Superior temporal gyrus (tissue), 1 donor: ENCODE measurements around the gene MAPT.

Experiments
- DNase-seq: peaks from one replicate; pipeline ENCODE4 v3.0.0-alpha.2; 2016; ENCODE audit errors: extremely low spot score

The MAPT gene

DNA sequence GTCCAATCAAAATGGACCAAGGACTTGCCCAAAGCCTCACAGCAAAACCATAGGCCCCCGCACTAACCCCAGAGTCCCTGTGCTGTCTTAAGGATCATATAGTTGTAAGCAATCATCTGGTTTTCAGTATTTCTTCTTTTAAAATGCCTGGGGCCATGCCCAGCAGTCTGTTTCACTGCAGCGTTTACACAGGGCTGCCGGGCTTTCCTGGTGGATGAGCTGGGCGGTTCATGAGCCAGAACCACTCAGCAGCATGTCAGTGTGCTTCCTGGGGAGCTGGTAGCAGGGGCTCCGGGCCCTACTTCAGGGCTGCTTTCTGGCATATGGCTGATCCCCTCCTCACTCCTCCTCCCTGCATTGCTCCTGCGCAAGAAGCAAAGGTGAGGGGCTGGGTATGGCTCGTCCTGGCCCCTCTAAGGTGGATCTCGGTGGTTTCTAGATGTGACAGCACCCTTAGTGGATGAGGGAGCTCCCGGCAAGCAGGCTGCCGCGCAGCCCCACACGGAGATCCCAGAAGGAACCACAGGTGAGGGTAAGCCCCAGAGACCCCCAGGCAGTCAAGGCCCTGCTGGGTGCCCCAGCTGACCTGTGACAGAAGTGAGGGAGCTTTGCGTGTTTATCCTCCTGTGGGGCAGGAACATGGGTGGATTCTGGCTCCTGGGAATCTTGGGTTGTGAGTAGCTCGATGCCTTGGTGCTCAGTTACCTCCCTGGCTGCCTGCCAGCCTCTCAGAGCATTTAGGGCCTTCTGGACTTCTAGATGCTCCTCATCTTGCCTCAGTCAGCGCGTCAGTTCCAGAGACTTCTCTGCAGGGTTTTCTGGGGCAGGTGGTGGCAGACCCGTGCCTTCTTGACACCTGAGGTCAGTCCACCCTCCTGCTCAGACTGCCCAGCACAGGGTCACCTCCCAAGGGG lies 79.8 kb downstream of the MAPT start:
- no peak for DNase-seq

DNA sequence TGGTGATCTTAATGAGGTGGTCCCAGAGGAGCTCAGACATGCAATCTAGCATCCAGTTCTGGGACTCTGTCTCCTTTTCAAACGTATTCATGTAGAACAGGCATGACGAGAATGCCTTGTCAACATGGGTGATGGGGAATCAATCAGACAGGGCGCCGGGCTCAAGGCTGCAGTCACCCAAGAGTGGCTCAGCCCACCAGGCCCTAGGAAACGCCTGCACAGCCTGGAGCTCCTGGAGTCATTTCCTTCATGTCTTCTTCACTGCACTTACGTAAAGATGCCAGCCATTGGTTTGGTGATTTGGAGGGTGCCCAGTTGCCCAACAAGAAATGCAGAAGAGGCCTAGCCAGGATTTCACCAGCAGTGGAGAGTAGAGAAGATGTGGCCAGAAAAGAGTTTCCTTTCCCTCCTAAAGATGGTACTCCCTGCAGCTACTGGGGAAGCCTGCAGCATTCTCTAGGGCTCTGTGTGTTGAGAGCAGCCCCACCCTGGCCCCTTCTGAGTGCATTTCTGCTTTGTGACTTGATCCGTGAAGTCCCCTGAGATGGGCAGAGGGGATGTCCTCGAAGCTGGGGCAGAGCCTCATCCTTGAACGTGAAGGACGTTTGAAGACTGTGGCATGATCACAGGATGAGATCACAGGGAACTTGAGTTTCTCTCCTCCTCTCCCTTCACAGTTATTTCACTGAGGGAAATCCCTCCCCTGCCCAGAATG lies 80.7 kb downstream of the MAPT start:
- no peak for DNase-seq

DNA sequence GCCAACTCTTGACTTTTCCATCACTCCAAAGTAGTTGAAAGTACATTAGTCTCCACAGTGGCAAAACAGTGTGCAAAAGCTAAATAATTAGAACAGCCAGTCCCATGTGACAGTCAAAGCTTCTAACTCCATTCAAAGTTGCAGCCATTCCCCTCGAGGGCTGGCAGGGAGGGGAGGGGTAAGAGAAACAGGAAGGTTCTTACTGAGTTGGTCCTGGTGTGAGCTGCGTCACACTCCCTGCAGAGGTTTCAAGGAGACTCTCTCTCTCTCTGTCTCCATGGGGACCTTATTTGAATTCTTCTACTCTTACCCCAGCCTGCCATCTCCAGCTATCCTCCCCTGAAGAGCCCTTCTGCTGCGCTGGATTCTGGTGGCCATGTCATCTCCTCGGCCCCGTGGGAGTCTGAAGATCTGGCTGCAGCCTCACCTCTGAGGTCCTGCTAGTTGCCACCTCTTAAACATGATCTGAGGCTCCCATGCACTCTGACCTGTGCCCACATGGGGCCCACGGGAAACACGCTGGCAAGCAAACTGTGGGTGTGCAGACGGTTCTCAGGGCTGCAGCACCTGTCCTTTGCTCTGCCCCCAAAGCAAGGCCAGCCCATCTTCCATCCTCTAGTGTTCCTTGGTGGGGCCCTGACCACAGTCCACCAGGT lies 81.4 kb downstream of the MAPT start:
- DNase-seq: no peak

DNA sequence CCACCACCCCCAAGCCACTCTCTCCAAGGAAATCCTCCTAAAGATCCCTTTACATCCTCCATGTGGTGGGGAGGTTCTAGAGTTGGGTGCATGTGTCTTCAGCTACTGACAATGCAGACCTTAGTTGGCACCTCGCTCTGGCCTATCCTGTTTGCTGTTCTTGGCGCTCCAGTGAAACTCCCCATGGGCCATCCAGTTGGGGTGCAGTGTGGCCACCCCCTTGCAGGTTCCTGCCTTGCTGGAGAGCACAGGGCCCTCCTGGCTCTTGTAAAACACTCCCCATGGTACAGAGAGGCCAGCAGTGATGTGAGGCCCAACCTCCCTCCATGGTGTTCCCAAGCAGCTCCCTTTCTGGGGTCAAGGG lies 82.0 kb downstream of the MAPT start:
- DNase-seq: no peak

DNA sequence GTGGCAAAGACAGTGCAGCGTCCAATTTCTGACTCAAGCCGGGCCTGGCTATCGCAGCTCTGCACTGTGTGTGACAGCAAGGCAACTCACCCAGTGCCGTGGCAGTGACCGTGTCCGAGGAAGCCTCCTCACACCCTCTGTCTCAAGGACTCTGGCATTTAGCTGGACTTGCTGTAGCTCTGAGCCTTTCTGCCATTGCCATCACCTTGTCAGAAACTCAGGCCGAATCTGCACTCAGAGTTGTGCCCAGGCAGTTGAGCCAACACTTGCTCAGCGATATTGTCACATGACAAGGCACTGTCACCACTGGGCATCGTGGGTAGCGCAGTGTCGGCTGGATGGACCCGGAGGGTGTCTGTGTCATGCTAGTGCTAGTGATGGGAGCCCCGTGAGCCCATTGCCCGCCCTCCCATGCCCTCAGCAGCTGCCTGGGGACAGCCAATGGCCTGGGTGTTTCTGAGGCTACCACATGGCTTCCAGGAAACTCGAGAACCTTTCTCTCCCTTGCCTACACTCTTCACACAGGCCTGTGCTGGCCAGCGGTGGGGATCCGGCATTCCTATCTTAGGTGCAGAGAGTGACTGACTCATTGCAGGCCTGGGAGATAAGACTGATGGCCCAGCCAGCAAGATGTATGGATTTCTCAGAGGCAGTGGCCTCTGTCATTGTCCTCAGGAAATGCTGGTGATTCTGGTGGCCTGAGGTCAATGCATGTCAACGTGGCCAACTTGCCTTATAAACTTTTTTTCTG lies 82.6 kb downstream of the MAPT start:
- DNase-seq: no peak

DNA sequence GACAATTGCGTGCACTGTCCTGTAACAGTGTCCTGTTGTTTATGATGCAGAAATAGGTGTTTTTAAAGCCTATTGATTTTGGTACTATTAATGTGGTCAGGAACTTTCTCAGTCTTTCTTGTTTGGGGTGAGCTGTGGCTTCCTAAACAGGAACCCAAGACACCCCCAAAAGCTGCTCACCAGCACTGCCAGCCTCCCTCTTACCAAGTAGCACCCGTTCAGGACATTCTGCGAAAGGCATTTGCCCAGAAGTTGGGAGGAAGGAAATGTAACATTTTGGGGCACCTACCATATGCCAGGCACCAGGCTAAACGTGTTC lies 83.1 kb downstream of the MAPT start:
- no peak for DNase-seq

DNA sequence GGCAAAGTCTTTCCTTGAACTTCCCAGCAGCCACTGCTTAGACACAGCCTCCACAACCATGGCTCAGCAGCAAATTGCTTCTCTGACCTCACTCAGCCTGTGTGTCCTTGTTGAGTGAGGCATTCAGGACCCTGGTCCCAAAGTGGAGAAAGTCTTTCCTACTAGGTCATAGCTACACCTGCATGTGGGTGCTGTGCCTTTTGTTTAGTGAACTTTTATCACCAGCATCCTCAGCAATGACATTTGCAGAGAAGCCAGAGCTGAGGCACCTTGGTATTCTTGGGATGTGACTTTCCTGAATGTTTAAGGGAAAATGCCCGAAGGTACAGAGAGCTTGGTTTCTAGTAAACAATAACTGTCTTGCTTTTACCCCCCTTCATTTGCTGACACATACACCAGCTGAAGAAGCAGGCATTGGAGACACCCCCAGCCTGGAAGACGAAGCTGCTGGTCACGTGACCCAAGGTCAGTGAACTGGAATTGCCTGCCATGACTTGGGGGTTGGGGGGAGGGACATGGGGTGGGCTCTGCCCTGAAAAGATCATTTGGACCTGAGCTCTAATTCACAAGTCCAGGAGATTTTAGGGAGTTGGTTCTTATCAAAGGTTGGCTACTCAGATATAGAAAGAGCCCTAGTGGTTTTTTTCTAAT lies 83.7 kb downstream of the MAPT start:
- DNase-seq: no peak

DNA sequence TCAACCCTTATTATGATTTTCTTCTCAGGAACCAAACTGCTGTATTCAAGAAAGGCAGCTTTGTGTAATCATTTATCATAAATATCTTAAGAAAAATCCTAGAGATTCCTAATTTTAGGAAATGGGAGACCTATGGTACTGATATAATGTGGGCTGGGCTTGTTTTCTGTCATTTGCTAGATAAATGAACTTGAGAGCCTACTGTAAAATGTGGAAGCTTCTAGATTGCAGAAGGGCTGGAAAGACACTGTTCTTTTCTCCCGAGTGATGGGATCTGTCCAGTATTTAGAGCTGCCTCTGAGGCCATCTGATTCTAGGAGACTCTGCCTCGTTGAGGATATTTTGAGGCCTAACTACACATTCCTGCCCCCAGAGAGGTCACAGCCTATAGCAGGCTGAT lies 84.8 kb downstream of the MAPT start:
- no peak for DNase-seq

DNA sequence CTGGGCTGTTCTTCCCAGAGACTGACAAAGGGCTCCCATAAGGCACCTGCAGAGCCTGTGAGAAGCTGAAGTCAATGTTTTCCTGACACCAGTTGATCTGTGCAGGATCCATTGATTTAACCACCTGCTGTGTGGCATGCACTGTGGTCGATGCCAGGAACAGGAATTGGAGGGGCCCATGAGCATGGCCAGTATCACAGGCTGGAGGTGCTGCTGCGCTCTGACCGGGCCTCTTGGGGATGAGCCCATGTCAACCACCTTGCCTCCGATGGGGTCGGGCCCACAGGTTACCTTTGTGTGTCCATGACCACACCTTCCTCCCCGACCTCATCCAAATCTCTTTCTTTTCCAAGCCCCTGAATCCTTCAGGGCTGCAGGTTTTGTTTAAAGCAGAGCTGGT lies 86.5 kb downstream of the MAPT start:
- DNase-seq: no peak

DNA sequence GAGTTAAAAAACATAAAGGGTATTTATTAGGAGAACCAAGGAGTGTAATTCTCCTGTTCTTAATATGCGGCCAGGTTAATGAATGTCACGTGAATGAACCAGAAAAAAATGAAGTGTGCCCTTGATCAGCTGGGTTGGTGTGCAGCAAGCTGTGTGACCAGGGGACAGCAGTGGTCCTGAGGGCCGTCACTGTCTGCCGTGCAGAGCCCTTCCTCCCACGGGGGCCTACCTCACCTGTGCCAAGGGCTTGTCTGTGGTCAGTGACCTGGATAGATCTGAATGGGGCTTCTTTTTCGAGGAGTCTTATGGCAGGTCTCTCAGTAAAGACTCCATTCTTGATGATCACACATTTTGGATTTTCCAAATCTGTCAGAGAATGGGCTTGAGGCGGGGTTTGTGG lies 87.0 kb downstream of the MAPT start:
- no peak for DNase-seq

DNA sequence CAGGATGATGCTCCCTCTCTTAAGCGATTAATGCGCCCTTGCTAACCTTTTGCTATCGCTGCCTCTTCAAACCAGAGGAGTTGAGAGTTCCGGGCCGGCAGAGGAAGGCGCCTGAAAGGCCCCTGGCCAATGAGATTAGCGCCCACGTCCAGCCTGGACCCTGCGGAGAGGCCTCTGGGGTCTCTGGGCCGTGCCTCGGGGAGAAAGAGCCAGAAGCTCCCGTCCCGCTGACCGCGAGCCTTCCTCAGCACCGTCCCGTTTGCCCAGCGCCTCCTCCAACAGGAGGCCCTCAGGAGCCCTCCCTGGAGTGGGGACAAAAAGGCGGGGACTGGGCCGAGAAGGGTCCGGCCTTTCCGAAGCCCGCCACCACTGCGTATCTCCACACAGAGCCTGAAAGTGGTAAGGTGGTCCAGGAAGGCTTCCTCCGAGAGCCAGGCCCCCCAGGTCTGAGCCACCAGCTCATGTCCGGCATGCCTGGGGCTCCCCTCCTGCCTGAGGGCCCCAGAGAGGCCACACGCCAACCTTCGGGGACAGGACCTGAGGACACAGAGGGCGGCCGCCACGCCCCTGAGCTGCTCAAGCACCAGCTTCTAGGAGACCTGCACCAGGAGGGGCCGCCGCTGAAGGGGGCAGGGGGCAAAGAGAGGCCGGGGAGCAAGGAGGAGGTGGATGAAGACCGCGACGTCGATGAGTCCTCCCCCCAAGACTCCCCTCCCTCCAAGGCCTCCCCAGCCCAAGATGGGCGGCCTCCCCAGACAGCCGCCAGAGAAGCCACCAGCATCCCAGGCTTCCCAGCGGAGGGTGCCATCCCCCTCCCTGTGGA lies 88.6 kb downstream of the MAPT start:
- no peak for DNase-seq

DNA sequence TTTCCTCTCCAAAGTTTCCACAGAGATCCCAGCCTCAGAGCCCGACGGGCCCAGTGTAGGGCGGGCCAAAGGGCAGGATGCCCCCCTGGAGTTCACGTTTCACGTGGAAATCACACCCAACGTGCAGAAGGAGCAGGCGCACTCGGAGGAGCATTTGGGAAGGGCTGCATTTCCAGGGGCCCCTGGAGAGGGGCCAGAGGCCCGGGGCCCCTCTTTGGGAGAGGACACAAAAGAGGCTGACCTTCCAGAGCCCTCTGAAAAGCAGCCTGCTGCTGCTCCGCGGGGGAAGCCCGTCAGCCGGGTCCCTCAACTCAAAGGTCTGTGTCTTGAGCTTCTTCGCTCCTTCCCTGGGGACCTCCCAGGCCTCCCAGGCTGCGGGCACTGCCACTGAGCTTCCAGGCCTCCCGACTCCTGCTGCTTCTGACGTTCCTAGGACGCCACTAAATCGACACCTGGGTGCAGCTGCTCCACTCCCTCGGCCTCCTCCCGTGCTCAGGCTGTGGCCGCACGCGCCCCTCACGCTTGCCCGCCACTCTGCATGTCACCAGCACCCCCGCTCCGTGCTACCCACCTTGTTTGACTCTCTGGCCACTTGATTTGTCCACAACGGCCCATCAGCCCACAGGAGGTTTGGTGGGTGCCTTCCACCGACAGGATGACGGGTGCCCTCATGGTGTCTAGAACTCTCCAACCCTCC lies 89.4 kb downstream of the MAPT start:
- DNase-seq: no peak

DNA sequence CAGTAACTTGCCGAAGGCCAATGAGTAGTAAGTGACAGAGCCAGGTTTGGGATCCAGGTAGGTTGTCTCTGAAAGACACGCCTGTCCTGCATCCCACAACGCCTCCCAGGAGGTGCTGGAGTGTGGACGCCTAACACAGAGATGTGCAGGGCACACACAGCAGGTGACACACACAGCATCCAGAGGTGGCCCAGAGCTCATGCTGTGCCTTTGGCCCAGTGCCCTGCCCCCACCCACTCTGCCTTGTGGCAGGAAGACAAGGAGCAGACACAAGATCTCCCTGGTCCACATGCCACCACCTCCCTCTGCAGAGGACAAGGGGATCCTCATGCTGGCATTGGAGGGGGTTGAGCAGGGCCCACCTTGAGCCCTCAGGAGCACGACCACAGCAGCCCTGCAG lies 90.0 kb downstream of the MAPT start:
- DNase-seq: no peak

DNA sequence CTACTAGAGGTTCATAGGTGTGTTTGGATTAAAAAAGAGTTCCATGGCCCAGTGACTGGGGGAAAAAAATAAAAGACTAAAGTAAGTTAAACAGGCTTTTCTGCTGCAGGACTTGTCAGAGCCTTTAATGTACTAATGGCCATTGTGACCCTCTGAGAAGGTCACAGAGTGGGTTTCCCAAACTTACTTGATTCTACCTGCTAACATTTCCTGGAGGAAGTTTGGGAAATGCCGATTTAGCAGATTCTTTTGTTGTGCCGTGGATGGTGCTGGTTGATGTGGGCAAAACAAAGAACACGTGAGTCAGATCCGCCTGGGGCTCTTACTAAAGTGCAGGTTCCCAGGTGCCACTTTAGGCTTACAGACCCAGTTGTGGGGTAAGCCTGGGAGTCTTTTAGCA lies 91.1 kb downstream of the MAPT start:
- DNase-seq: no peak

DNA sequence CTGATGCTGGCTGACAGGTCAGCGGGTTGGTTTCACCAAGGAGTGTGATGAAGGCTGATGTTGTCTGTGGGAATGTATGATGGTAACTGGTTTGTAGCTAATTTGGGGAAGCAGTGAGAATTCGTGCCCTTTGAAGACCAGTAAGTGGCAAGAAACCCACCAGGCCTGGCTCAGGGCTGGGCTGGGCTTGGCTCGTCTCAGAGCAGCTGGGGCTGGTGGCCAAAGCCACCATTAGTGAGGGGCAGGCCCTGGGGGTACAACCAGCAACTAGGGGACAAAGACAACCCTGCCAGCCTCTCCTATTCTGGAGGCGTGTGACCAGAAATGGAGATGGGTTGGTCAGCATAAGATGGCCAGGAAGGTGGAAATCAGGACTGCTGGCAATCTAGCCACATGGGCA lies 91.7 kb downstream of the MAPT start:
- no peak for DNase-seq

DNA sequence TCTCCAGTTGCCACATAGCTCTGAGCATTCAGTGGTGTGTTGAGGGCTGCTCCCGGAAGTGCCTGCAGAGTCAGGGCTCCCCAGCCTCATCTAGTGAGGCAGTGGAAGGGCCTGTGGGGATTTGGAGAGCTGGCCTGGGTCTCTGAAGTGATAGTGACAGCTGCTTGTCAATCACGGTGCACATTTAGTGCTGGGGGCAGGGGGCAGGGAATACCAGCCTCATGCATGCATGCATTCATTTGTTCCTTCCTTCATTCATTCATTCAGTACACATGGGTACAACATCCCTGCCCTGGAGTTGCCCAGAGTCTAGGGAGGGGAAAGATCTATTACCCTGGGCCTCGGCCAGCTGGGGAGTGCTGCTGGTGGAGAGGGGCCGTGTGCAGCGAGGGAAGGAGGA lies 93.4 kb downstream of the MAPT start:
- no peak for DNase-seq

DNA sequence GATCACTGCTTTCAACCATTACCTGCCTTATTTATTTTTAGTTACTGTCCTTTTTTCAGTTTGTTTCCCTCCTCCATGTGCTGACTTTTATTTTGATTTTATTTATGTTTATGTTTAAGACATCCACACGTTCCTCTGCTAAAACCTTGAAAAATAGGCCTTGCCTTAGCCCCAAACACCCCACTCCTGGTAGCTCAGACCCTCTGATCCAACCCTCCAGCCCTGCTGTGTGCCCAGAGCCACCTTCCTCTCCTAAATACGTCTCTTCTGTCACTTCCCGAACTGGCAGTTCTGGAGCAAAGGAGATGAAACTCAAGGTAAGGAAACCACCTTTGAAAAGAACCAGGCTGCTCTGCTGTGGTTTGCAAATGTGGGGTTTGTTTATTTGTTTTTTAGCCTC lies 95.4 kb downstream of the MAPT start:
- DNase-seq: no peak

DNA sequence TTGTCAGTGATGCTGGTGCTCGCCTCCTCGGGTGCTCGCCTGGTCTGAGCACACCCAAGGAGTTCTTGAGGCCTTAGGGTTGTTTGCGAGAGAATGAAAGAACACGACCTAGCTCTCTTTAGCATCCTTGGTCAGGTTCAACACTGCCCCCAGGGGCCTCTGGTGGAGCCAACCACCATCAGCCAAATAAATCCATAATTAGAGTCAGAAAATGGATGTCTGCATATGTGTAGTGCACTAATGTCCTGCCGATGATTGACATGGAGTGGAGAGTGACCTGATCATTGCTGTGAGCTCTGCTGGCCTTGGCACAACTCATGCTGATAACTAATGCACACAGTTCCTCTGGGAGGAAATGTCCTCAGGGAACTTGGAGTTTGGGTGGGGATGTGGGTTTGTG lies 96.5 kb downstream of the MAPT start:
- no peak for DNase-seq

DNA sequence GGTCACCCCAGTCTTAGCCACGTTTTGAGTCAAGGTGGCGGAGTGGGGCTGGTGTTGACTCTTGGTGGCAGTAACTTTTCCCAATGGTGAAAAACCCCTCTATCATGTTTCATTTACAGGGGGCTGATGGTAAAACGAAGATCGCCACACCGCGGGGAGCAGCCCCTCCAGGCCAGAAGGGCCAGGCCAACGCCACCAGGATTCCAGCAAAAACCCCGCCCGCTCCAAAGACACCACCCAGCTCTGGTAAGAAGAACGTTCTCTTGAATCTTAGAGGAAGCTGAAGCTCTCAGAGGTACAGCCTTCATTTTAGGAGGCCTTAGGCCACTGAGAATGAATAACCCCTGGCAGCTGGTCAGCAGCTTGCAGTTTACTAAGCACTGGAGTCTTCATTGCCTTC lies 97.0 kb downstream of the MAPT start:
- DNase-seq: no peak

DNA sequence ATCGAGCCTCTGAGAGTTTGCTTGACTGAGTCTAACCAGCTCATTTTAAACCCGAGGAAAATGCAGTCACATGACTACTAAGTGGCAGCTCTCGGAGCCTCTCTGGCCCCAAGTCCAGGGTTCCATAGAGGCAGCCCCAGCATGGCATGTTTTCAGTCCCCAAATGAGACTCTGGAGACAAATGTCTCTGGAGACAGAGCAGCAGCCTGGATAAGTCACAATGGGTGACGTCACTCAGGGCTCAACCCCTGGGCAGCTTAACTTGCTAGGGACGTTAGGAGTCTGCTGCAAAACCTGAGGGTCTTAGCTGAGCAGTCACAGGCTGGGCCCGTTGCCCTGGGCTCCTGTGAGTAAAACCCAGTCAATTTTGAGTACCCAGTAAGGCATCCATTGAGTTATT lies 97.8 kb downstream of the MAPT start:
- no peak for DNase-seq
